H9 (cell line): Measurements from ENCODE around the gene ATAD2B. TPM values are rescaled to one million over a fixed set of nuclear protein-coding genes. Genes with fewer than 3 reads are reported as not detected.

Experiments
- DNase-seq: peaks from one replicate; pipeline ENCODE4 v3.0.0-alpha.2; 2017
- H2AFZ ChIP-seq: one replicate; pipeline ENCODE4 v1.6.1; 2013; ENCODE audit warnings: mild to moderate bottlenecking, low read length, control low read depth, moderate library complexity
- H2AK5ac ChIP-seq: 2 replicates; pipeline ENCODE4 v1.6.1; 2013; ENCODE audit warnings: low read length, control low read depth, mixed read lengths; ENCODE audit not compliant: insufficient read length
- H2BK120ac ChIP-seq: one replicate; pipeline ENCODE4 v1.6.1; 2013; ENCODE audit warnings: low read depth, mild to moderate bottlenecking, low read length, control low read depth, inconsistent platforms; ENCODE audit not compliant: poor library complexity, severe bottlenecking
- H2BK12ac ChIP-seq: 2 replicates; pipeline ENCODE4 v1.6.1; 2013; ENCODE audit warnings: low read length, control low read depth, mixed read lengths, low read depth; ENCODE audit not compliant: insufficient read length
- H2BK15ac ChIP-seq: 2 replicates; pipeline ENCODE4 v1.6.1; 2013; ENCODE audit warnings: low read depth, low read length, control low read depth
- H2BK20ac ChIP-seq: one replicate; pipeline ENCODE4 v1.6.1; 2013; ENCODE audit warnings: low read depth, mild to moderate bottlenecking, low read length, control low read depth, inconsistent platforms; ENCODE audit not compliant: poor library complexity, severe bottlenecking
- H2BK5ac ChIP-seq: 2 replicates; pipeline ENCODE4 v1.6.1; 2013; ENCODE audit warnings: low read length, control low read depth, mixed read lengths; ENCODE audit not compliant: insufficient read length
- H3K14ac ChIP-seq: 2 replicates; pipeline ENCODE4 v1.6.1; 2013; ENCODE audit warnings: low read length, control low read depth; ENCODE audit not compliant: insufficient read depth
- H3K18ac ChIP-seq: 2 replicates; pipeline ENCODE4 v1.6.1; 2013; ENCODE audit warnings: low read depth, mild to moderate bottlenecking, mixed read lengths, low read length, control low read depth; ENCODE audit not compliant: insufficient read length
- H3K23ac ChIP-seq: 2 replicates; pipeline ENCODE4 v1.6.1; 2013; ENCODE audit warnings: low read length, control low read depth, mixed read lengths, low read depth; ENCODE audit not compliant: insufficient read length
- H3K23me2 ChIP-seq: 2 replicates; pipeline ENCODE4 v1.6.1; 2013; ENCODE audit warnings: low read depth, mild to moderate bottlenecking, mixed read lengths, low read length, control low read depth; ENCODE audit not compliant: insufficient read length, poor library complexity, severe bottlenecking
- H3K27ac ChIP-seq: 2 replicates; pipeline ENCODE4 v1.5.1; 2013; ENCODE audit warnings: low read length, control low read depth, mixed read lengths, low read depth; ENCODE audit not compliant: insufficient read length
- H3K27me3 ChIP-seq: 2 replicates; pipeline ENCODE4 v1.6.1; 2013; ENCODE audit warnings: low read length, control low read depth, inconsistent platforms; ENCODE audit not compliant: insufficient read depth
- H3K4ac ChIP-seq: 2 replicates; pipeline ENCODE4 v1.6.1; 2013; ENCODE audit warnings: low read depth, mild to moderate bottlenecking, control low read depth, inconsistent platforms, low read length, moderate library complexity
- H3K4me1 ChIP-seq: 2 replicates; pipeline ENCODE4 v1.6.1; 2013; ENCODE audit warnings: low read length, control low read depth, inconsistent platforms; ENCODE audit not compliant: insufficient read depth
- H3K4me2 ChIP-seq: 2 replicates; pipeline ENCODE4 v1.6.1; 2013; ENCODE audit warnings: low read length, control low read depth, mixed read lengths; ENCODE audit not compliant: insufficient read length, insufficient read depth
- H3K56ac ChIP-seq: 2 replicates; pipeline ENCODE4 v1.6.1; 2013; ENCODE audit warnings: low read depth, mild to moderate bottlenecking, mixed read lengths, low read length, control low read depth; ENCODE audit not compliant: insufficient read length
- H3K79me1 ChIP-seq: 2 replicates; pipeline ENCODE4 v1.6.1; 2013; ENCODE audit warnings: low read depth, mild to moderate bottlenecking, moderate library complexity, low read length, control low read depth, inconsistent platforms; ENCODE audit not compliant: insufficient read depth, poor library complexity, severe bottlenecking
- H3K79me2 ChIP-seq: 2 replicates; pipeline ENCODE4 v1.6.1; 2013; ENCODE audit warnings: low read length, control low read depth, inconsistent platforms; ENCODE audit not compliant: insufficient read depth
- H3K9ac ChIP-seq: 2 replicates; pipeline ENCODE4 v1.6.1; 2013; ENCODE audit warnings: low read length, control low read depth, mixed read lengths; ENCODE audit not compliant: insufficient read length; ENCODE audit errors: extremely low read depth
- H3K9me3 ChIP-seq: one replicate; pipeline ENCODE4 v1.6.1; 2013; ENCODE audit warnings: low read depth, low read length, inconsistent platforms; ENCODE audit not compliant: control insufficient read depth
- H3T11ph ChIP-seq: one replicate; pipeline ENCODE4 v1.6.1; 2013; ENCODE audit warnings: mild to moderate bottlenecking, low read length, control low read depth, inconsistent platforms
- H4K20me1 ChIP-seq: one replicate; pipeline ENCODE4 v1.6.1; 2013; ENCODE audit not compliant: control insufficient read depth, insufficient read length, insufficient read depth
- H4K5ac ChIP-seq: 2 replicates; pipeline ENCODE4 v1.6.1; 2013; ENCODE audit warnings: low read depth, mild to moderate bottlenecking, mixed read lengths, low read length, control low read depth; ENCODE audit not compliant: insufficient read length
- H4K8ac ChIP-seq: replicated peaks from 2 replicates; pipeline ENCODE4 v1.6.1; 2013; ENCODE audit warnings: low read length, control low read depth, mixed read lengths, low read depth; ENCODE audit not compliant: insufficient read length
- H4K91ac ChIP-seq: 2 replicates; pipeline ENCODE4 v1.6.1; 2013; ENCODE audit warnings: low read depth, mild to moderate bottlenecking, moderate library complexity, mixed read lengths, low read length, control low read depth; ENCODE audit not compliant: insufficient read length
- H3K27ac Mint-ChIP-seq, 3 experiments: 2 replicates in 2 of 3; 3 replicates in 1 of 3; pipeline ENCODE4 v1.8.0; 2020 to 2021; ENCODE audit warnings: mixed read lengths in 3 of 3, mild to moderate bottlenecking in 1 of 3, moderate library complexity in 1 of 3
- H3K27me3 Mint-ChIP-seq: 2 replicates; pipeline ENCODE4 v1.8.0; 2021; ENCODE audit warnings: low read depth, mild to moderate bottlenecking, moderate library complexity, mixed read lengths
- H3K36me3 Mint-ChIP-seq, 3 experiments: 2 replicates in 2 of 3; 3 replicates in 1 of 3; pipeline ENCODE4 v1.8.0; 2020 to 2021; ENCODE audit warnings: low read depth in 3 of 3, mixed read lengths in 3 of 3; ENCODE audit not compliant: insufficient read depth in 1 of 3
- H3K4me1 Mint-ChIP-seq, 2 experiments: 2 replicates each; pipeline ENCODE4 v1.8.0; 2020; ENCODE audit warnings: mixed read lengths in 2 of 2
- H3K4me3 Mint-ChIP-seq, 2 experiments: 2 replicates in 1 of 2; 3 replicates in 1 of 2; pipeline ENCODE4 v1.8.0; 2020 to 2021; ENCODE audit warnings: mild to moderate bottlenecking in 2 of 2, mixed read lengths in 2 of 2, moderate library complexity in 1 of 2
- H3K9me3 Mint-ChIP-seq, 2 experiments: 2 replicates in 1 of 2; 3 replicates in 1 of 2; pipeline ENCODE4 v1.8.0; 2020; ENCODE audit warnings: mild to moderate bottlenecking in 2 of 2, mixed read lengths in 2 of 2, moderate library complexity in 1 of 2
- CTCF ChIP-seq: fragments of 200-600 bp; sonication (generic); conservative IDR thresholded peaks from 3 replicates; pipeline ENCODE4 v1.8.0; 2021; ENCODE audit warnings: antibody characterized with exemption, mild to moderate bottlenecking
- WGBS: extraction: QIAGEN DNeasy Blood & Tissue Kit; methylation state at CpG from one replicate; pipeline ENCODE4 v1.1.7; 2013; ENCODE audit warnings: missing lambda C conversion rate, low lambda C conversion rate, mixed read lengths; ENCODE audit not compliant: insufficient read length; ENCODE audit errors: extremely low coverage; 5-methylcytosine and 5-hydroxymethylcytosine counted together
- total RNA-seq: library from RNA; stranded (reverse); gene quantifications from 2 replicates; pipeline ENCODE4 v1.2.1, GENCODE V29; 2021

ATAD2B gene
- total RNA-seq, 1 experiment from 2014 or later, result 21.4 TPM

DNA sequence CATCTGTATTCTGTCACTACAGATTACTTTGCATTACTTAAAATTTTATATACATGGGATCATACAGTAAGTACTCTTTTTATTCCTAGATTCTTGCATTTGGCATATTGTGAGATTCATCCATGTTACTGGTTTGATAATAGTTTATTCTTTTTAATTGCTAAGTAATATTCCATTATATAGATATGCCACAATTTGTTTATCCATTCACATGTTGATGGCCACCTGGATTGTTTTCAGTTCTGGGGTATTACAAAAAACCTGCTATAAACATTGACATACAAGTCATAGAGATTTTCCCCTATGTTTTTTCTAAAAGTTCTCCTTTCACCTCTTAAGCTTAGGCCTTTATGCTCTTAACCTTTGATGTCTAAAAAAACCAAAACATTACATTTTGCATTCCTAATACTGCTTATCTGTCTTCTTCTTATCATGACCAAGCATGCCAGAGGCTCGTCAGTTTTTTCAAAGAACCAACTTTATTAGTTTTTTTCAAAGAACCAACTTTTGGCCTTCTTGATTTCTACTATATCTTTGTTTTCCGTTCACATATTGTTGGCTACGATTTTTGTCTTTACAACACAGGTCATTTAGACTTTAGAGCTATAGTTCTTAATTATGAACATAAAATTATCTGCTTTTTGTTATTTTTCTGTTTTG is 86.9 kb downstream of the ATAD2B start:
- Histone ChIP-seq H3K4me1 (no peaks in the 10 kb centered on the region), H2BK12ac (no peak overlapping the region), H3K23me2 (no peaks in the 10 kb centered on the region), H2BK20ac (no peak overlapping the region), H2BK15ac (no peak overlapping the region), H3K56ac (no peak overlapping the region), H3K4ac (no peak overlapping the region), H4K8ac (no peak overlapping the region), H3K4me2 (no peak overlapping the region), H2AK5ac (no peak overlapping the region), H3K27me3 (no peaks in the 10 kb centered on the region), H3K9me3 (no peaks in the 10 kb centered on the region), H3K27ac (no peak overlapping the region), H3K79me2 (no peaks in the 10 kb centered on the region), H3K14ac (no peak overlapping the region), H4K5ac (no peak overlapping the region), H3K9ac (no peak overlapping the region), H2BK5ac (no peak overlapping the region), H3K79me1 (no peaks in the 10 kb centered on the region), H3K18ac (no peak overlapping the region), H3K23ac (no peak overlapping the region), H4K20me1 (no peaks in the 10 kb centered on the region), H3T11ph (no peak overlapping the region), H2BK120ac (no peak overlapping the region), H4K91ac (no peak overlapping the region), H2AFZ (no peak overlapping the region)
- H3K36me3 Mint-ChIP-seq, result peaks cover 35 to 57% (median 39%) of the 10 kb centered on the region in 3 experiments
- TF ChIP-seq CTCF, result no peak
- H3K9me3 Mint-ChIP-seq, result peaks cover 4 to 5% of the 10 kb centered on the region in 2 experiments; a peak in 4 of 5 replicates
- no CpG with 5 or more reads among the region's 3 CpGs for WGBS
- no peak overlapping the region for H3K27ac Mint-ChIP-seq
- H3K27me3 Mint-ChIP-seq, result no peaks in the 10 kb centered on the region
- H3K4me3 Mint-ChIP-seq, result no peak overlapping the region
- H3K4me1 Mint-ChIP-seq, result peaks cover 9 to 15% of the 10 kb centered on the region in 2 experiments
- no peak for DNase-seq
